Muscle of back (tissue), 11 donors: Measurements from ENCODE around the gene SEMA7A. TPM values are rescaled to one million over a fixed set of nuclear protein-coding genes. Genes with fewer than 3 reads are reported as not detected.

Source experiments
- DNase-seq, 3 donors: peaks; one replicate each; pipeline versions ENCODE4 v3.0.0 to v3.0.0-alpha.2; 2013
- polyA plus RNA-seq, 10 donors: library from polyadenylated mRNA; unstranded; fragments of 120-200 nt; gene quantifications; one replicate each; pipeline ENCODE4 v1.2.1, GENCODE V29; 2013; ENCODE audit not compliant: insufficient read length in 10 of 10

Gene SEMA7A
- polyA plus RNA-seq, 10 donors, result 3.2 to 7.6 (median 5.4) TPM

- DNase-seq, result no peak
Measured at GRCh38 chr15:74417670-74418069, 16.1 kb downstream of the SEMA7A start.

GRCh38 chr15:74417225-74417624 is 16.5 kb downstream of the SEMA7A start:
- DNase-seq, result peak in 2 of 3 donors; percentile 45 to 70

DNA sequence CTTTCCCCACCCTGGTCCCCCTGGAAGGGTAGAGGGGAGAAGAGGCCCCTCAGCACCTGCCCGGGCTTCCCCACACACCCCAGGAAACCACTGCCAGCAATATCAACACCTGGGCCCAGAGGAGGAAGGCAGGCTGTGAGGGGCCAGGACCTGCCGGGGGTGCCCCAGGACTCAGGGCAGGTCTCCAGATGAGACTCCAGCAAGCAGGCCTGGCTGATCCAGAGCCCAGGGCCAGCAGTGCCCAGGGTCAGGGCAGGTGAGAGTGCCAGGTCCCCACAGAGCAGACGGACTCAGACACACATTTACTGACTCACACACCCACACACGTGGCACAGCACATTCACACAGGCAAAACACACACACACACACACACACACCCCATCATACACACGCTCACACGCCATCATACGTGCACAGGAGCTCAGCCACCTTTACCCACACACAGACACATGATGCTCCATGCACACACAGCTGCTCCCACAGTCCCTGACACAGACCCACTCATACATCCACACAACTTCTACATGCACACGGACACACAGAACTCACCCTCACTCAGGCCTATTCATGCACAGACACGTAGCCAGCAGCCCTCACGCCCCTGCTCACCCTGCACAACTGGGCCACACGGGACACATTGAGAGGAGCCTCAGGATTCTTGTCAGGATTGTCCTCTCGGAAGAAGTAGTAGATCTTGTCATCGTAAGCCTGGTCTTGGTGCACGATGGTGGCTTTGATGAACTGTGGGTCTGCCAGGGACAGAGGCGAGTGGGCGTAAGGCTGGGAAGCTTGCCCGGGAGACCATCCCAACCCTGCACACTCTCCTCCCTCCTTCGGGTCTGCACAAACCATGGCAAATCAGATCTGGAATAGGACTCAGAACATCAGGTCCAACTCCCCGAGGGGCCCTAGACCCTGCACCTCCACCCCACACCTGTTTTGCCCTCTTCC is 17.5 kb downstream of the SEMA7A start:
- DNase-seq, result no peak

- DNase-seq, result no peak
Measured at GRCh38 chr15:74414603-74415338, 19.0 kb downstream of the SEMA7A start.

DNA sequence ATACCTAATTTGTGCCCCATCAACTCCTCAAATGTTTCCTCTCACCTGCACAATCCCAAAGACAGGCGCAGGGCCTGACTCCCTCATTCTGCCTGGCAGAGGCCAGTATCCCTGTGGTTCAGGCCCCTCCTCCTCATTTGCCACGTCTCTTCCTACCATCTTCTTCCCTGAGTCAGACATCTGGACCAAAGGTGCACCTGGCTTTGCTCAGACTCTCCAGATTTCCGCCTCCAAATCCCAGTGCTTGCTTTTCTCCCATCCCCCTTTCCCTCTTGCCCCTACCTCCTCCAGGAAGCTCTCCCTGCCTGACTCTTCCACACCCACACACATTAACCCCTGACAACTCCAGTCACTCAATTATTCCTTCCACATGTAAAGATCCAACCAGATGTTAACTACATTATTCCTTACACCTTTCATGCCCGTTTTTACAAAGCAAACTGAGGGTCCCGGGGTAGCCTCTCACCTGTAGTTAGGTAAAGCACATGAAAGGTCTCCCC is 19.6 kb downstream of the SEMA7A start:
- DNase-seq, result no peak

GRCh38 chr15:74413350-74414080 is 20.2 kb downstream of the SEMA7A start:
- no peak for DNase-seq

DNA sequence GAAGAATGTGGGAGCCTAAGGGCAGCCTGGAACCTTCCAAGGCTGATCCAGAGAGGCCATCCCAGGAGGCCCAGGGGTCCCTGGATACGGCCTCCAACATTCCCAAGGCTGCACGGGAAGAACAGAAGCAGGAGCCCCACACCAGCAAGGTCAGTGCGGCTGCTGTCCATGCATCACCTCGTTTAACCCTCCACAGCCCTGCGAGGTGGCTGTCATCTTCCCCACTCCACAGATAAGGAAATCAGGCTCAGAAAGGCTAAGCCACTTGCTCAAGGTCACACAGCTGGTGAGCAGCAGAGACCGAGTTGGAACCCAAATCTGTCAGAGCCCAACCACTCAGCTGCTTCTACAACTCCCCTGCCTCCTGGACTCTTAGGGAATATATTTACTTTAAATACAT is 21.6 kb downstream of the SEMA7A start:
- DNase-seq, result no peak

- DNase-seq, result no peak
Measured at GRCh38 chr15:74411686-74412085, 22.1 kb downstream of the SEMA7A start.

DNA sequence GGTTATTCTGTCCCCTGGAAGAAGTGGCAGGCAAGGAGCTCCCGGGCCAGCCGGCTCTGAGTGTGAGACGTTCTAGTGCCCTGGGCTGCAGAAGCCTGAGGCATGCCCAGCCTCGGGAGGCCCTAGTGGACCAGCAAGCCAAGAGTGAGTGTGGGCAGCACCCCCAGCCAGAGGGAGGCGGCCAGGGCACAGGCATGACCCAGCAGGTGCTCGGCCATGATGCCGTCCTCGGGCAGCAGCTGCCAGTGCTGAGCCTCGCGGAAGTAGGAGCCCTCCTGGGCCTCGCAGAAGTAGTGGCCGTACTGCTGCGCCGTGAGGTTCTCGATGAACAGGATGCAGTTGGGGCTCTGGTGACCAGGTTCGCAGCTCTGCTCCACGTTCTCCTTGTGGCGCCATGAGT is 23.3 kb downstream of the SEMA7A start:
- no peak for DNase-seq

GRCh38 chr15:74409225-74409624 is 24.5 kb downstream of the SEMA7A start:
- no peak for DNase-seq

DNA sequence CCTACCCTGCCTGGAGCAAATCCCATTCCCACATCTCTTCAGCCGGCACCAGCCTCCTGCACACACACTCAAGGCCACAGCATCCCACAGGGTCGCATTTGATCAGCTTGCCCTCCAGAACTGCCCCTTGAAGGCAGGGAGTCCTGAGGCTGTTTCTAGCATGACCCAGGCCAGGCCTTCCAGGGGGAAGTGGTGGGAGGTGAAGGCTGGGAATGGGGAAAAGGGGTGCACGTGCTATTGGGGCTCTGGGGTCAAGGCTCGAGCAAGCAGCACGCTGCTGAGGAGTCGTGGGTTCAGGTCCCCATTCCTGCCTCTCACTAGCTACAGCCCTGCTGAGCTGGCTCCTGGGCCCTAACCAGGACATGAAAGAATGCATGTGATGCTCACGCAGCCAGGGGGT is 24.9 kb downstream of the SEMA7A start:
- no peak for DNase-seq

DNA sequence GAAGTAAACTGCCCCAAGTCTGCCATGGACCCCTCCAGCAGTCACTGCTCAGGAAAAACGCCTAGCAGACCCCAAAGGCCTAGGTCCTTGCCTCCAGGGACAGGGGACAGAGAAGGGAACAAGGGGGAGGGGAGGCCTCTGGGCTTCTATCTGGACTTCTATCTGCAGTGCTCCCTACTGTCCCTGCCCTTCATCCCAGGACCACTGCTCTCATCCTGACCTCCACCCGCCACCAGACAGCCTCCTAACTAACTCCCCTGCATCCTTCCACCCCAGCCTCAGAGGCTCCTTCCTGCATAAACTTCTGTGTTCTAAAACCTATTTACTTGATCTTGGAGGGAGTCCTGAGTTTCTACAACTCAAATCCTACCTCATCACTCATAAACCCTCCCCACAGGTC is 25.4 kb downstream of the SEMA7A start:
- no peak for DNase-seq

DNA sequence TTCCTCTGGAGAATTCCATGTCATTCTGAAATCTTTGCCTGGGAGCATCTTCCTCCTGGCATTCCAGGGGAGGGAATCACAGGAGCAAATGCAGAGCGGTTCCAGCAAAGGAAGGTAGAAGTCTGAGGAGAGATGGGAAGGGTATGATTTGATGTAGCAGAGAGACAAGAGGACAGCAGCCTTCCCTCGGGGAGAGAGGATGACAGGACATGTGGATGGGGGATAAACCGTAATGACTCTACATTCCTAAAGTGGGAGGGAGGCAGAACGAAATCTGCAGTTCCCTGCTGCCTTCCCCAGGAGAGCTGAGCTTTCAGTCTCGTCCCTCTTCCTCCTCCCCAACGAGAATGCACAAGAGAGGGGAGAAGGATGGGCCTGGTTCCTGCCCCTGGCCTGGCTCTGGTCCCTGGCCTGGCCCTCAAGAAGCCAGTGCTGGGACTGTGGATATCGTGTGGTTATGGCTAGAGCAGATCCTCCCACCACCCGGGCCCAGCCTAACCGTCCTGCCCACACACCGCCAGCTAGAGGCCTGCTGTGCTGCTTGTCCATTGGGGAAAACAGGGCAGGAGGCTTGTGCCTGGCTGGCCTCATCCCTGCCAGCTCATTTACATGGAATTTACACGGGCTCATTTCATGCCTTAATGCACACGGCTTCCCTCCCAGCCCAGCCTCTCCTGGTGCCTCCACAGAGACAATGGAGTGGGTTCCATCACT is 26.6 kb downstream of the SEMA7A start:
- peak in 1 of 3 donors; percentile 86 for DNase-seq

- no peak for DNase-seq
Measured at GRCh38 chr15:74406517-74406916, 27.2 kb downstream of the SEMA7A start.

- DNase-seq, result no peak
Measured at GRCh38 chr15:74405823-74406222, 27.9 kb downstream of the SEMA7A start.

DNA sequence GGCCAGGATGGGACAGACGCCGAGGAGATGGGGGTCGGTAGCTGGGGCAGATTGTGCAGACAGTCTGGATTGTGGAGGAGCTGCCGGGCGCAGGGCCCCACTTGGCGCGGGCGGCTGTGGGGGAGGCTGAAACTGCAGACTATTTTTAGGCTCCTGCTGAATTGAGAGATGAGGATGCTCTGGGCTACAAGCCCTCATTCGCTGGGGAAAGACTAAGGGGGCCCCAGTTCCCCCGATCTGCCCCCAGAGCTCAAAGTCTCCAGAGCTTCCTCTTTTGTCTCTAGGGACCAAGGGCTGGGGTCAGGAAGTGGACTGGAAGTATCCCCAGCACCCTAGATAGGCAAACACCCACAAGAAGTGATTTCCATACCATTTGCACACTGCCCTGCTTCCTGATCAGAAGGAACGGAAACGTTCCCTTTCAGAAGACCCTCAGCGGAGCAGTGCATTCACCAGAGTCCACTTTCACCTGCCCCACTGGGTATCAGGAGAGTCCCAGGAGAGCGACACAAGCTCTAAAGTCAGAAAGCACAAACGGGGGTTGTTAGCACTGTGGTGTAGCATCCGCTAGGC is 29.7 kb downstream of the SEMA7A start:
- peak in 1 of 3 donors; percentile 86 for DNase-seq

- no peak for DNase-seq
Measured at GRCh38 chr15:74403588-74403919, 30.2 kb downstream of the SEMA7A start.

DNA sequence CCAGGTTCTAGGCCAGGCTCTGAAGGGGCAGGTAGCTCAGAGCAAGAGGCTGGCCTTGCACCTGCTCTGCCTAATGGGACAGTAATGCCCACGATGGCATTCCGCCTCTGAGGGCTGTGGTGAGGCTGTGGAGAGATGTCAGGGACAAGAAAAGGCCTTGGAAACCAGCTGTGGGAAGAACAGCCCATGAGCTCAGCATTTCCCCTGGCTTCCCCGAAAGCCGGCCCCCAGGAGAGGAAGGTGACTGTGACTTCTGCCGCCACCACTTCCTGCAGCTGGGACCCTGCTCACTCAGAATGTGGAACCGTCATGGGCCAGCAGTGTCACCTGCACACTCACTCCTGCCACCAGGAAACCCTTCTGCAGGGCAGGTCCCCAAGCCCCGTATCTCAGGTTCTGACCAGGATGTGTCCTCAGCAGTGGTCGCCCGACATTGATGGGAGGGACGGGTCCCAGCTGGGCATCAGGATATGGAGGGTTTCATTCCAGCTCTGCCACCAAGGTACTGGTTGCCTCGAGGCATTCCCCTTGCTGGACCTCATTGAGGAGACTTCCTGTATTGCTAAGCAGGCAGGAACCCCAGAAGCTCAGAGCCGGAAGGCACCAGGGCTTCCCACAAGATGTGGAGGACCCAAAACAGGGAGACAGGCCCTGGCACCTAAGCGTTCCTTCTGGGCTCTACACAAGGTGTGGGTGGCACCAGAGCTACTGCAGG is 30.7 kb downstream of the SEMA7A start:
- DNase-seq, result peak in 1 of 3 donors; percentile 52

DNA sequence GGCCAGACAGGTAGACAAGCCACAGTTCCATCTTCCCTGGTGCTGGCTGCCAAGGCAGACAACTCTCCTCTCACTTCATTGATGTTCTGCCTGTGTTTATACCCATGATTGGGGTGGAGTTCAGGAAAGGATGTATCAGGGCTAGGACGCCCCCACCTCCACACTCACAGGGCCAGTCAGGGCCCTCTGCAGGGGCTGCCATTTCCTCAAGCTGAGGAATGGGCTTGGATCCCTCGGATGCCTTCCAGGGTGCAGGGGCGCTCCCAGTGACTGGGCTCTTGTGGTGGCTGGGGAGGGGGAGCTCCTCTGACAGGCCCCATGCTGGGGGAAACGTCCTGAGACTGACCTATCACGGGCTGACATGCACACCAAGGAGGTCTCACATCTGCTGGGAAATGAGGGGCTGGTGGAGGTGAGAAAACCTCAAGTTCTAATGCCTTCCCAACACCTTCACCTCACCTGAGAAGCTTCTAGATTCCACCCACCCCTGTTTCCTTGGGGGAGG is 31.4 kb downstream of the SEMA7A start:
- no peak for DNase-seq
